Activated T-cell treated with anti-CD3 and anti-CD28 coated beads, Interleukin-2, amount 50 U/mL, for 1 hour (primary cell): ENCODE measurements around the gene SUSD3.
A peak's percentile ranks its signal among the peaks of the same experiment; 100 is the strongest.

Experiments
- DNase-seq: peaks from one replicate; pipeline ENCODE4 v3.0.0-alpha.2; 2020

SUSD3 gene

DNA sequence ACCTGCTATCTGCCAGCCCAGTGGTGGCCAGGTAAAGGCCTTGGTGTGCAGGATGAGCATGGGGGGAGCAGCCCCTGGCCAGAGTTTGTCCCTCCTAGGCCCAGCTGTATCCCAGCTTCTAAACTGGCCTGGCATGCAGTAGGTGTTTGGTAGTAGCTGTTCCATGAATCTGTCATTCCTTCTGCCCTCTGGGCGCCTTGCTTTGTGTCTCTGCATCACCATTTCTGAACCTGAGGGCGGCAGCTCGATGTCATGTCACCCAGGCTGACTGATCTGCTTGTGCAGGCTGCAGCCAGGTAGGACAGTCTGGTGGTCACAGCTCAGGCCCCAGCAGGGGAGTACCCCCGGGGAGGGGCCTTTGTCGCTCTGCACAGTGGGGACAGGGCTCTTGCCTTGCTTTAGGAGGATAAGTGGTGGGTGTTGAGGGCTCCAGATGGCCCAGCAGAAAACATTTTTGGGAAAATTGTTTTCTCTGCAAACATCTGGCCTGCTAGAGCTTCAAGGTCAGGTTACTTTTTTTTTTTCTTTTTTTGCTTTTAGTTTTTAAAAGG is 4.6 kb upstream of the SUSD3 start:
- no peak for DNase-seq

DNA sequence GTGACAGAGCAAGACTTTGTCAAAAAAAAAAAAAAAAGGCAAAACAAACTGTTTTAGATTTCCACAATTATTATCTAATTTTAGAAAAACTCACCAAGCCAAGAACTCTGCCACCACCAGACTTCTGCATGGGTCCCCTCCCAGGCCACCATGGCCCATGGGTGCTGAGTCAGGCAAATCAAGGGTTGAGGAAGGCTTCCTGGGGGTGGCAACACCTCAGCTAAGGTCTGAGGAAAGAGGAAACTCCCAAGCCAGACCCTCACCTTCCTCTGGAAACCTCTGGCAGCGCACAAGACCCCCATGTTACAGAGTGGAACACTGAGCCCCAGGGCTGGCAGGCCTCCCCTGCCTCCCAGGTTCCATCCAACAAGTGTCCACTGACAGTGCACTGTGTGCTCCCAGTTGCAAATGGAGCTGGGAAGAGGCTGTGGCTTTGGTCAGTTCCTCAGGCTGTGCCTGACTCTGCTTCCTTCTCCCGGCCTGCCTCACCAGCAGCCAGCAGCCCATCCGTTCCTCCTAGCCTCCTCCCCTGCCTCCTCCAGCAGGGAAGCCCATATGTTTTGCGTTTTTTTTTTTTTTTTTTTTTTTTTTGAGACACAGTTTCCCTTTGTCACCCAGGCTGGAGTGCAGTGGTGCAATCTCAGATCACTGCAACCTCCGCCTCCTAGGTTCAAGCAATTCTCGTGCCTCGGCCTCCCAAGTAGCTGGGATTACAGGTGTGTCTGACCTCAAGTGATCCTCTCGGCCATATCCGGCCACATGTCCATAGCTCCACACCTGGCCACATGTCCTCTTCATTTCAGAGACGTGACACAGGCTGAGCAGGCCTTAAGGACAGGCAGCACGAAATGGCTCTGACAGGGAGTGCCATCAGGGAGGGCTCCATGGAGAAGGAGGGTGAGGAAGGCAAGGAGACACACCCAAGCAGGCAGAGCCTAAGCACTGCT is 3.5 kb upstream of the SUSD3 start:
- DNase-seq, result no peak

DNA sequence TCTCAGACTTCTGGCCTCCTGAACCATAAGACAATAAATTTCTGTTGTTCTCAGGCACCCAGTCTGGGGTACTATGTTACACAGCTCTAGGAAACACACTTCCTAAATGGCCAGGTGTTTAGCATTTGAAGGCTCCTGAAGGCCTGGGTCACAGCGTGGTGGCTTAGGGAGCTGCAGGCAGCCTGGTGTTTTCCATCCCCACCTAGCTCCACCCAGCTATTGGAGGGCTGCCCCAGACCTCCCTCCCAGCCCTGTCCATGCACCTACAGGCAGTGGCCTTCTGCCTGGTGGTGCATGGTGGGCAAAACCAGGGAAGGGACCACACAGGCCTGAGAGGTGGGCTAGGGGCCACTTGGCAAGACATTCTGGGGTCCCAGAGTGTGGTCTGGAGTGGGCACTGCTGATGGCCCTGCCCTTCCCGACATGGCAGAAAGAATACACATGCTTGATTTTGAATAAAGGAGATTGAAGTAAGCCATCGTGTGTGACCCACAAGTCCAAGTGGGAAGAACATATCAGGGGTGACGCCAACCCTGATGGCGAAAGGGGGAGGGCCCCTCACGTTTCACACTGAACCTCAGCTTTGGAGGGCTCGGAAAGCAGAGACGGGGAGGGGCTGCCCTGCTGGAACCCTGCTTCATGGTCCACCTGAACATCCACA is 1.3 kb upstream of the SUSD3 start:
- DNase-seq, result no peak

DNA sequence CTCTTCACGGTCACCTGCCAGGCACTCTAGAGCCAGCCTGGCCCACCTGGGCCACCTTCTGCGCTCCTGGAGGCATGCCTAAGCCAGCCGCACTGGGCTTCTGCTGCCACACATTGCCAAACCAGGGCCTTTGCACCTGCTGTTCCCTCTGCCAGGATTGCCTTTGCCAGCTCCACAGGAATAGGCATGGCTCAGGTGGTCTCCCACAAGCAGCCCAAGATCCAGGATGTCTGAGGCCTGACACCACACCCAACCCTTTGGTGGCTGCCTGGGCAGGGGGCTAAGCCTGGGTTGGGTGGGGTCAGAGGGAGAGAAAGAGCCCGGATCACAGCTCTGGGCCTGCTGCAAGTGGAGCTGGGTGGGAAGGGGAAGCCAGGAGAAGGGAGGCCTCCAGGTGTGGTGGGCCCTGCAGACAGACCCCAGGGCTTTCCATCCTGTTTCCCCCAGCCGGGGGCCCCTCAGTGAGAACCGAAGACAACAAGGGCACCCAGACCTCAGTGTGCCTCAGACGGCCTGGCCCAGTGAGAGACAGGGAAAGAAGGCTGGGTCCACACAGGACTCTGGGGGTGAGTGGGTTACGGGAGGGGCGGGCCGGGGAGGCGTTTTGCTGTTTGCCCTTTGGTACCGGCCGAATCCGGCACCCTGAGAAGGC is 672 bp upstream of the SUSD3 start:
- no peak for DNase-seq

DNA sequence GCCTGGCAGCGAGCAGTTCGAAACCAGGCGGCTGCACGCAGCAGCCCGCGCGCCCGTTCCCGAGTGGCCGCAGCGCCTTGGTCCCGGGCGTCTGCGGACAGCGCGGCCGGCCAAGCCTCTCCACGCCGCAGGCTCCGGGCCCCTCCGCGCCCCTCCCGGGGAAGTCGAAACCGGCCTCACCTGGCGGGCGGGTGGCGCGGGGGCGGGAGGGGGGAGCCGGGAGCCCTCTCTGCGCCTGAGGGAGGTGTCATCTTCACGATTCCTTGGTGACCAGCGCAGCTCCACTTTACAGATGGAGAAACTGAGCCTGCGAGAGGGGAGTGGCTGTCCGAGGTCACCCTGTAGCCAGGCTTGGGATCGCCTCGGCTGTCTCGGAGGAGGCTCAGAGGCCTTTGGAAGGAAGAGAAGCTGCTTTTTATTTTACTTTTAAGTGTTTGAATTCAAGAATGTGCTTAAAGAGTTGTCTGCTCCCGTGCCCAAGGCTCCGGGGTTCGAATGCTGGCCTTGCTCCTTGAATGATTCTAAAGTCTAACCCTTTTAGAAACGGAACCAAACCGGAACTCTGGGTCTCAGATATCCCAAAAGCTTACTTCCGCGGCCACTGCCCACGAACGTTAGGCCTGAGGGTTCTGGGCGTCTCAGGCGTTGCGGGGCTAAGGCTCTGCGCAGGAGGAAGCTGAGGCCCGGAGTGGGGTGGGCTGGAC is 662 bp downstream of the SUSD3 start:
- peak; percentile 56 for DNase-seq

DNA sequence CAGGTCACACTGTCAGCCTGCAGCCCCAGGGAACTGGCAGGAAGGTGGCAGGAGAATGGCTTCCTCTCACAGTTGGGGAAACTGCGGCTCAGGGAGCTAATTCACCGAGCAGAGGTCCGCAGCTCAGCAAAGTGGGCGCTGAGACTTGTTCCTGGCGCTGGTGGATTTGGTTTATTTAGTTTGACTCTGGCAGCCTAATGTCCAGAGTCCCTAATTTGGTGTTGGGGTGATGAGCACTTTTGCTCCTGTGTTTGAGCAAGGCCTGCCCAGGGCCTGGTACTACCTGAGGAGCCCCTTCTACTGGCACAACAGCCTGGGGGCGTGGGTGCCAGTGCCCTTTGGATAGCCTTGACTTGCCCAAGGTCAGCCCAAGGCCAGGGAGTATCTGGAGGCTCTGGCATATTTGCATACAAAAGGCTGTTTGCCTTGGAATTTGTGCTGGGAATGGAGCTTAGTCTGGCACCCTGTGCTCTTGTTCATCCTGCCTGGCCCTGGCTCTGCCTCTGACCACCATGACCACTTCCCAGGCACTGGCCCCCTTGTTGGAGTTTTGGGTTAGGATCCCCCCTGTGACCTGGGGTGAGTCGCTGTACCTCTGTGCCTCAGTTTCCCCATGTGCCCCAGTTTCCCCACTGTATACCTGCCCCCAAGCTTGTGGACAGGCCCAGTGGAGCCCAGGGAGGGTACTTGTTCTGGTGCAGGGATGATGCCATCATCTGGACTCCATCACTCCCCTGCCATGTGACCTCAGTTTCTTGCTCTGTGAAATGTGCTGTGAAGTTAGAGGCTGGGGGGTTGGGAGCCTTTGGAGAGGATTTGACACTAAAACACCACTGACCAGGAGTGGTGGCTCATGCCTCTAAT is 1.4 kb downstream of the SUSD3 start:
- no peak for DNase-seq

DNA sequence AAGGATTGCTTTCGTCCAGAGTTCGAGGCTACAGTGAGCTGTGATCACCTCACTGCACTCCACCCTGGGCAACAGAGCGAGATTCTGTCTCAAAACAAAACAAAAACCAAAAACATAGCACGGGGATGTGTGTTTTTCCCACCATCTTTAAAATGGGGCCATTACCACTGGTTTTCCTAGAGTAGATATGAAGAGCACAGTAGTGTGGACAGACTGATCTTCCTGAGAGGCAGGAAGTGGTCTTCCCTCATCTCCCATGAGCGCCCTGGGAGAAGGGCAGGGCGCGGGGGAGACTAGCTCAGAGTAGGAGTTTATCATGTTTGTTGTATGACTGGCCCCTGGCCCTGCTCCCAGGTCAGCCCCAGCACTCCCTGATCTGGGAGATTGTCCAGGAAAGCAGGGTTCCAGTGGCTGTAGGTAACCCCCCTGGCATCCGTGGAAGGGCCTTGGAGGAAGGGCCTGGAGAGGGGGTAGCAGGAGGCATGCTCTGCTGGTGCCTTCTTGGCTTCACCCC is 2.3 kb downstream of the SUSD3 start:
- no peak for DNase-seq

DNA sequence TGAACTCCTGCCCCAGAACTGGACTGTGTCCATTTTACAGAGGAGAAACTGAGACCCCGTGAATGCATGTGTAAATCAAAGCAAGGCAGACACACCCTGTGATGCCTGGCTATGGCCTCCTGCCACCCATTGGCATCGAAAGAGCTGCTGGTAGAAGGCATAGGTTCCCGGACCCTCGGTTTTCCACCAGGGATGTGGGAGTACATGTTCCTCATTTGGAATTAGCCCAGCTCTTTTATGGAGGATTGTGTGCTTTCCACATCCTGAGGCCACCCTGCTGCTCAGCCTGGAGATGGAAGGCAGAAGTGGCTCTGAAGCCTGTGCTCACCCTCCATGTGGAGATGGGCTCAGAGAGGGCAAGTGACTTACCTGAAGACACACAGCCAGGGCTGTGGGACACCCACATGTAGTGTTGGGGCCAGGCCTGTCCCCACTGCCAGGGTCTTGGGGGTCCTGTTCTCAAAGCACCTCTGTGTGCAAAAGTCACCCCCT is 2.8 kb downstream of the SUSD3 start:
- no peak for DNase-seq

DNA sequence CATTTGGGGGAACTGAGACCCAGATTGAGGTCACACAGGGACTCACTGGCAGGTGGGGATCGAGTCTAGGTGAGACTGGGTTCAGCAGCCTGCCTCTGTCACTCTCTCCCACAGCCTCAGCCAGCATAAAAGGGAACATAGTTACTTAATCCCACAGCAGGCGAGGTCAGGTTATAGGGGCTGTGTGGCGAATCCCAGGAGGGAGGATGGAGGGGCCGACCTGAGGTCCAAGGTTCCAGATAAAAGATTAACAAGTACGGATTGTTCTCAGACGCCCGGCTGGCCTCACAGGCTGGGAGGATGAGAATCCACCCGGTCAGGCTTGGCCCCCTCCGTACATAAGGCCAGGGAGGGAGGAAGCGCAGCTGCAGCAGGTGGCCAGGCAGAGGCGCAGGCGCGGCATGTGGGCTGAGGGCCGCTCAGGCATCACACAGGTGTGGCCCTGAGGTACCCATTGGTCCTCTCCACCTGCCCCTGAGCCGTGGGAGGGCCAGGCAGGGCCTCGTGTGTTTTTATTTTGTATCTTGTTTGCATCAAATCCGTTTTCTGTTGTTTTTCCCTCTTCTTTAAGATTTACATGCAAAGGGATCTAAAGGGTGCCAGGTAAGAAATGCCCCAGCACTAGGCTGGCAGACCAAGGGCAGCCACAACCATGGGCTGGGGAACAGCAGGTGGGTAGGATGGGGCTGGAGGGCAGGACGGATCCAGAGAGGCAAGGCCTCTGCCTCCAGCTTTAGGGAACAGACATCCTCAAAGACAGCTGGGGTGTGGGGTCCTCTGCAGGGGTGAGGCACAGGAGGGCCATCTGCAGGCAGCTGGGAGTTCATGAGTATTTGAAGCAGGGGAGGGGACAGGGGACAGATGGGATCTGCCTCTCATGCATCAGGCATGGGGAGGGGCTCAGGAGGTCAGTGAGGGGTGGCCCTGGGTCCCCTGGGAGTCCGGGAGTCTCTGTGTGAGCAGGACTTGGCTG is 3.6 kb downstream of the SUSD3 start:
- DNase-seq, result no peak

DNA sequence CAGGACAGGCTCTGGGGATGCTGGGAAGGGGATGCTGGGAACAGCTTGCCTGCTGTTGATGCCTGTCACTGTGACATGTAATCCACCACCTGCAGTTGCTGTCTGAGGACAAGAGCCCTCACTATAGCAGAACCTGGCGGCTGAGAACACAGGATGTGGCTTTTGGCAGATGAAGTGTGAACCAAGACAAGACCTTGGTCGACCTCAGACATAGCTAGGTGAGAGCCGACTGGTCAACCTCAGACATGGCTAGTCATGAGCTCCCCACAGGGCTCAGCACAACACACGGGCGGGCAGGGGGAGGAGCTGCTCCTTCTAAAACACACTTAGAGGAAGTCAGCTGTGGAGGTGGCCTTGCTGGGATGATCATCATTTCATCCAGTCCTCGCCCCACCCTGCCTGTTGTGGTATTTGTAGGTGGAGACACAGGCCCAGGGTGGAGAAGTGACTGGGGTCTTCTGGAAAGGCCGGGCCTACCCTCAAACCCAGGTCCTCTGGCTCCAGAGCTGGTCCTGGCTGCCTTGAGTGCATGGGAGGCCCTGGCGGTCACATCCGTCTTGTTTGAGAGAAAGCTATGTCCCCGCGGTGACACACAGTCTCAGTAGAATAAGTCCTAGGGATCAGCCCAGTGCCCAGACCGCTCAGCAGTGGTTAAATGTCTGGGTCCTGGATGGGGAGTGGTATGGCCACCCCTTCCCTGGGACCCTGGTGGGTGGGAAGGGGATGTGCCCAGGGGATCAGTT is 6.1 kb downstream of the SUSD3 start:
- peak; percentile 81 for DNase-seq

DNA sequence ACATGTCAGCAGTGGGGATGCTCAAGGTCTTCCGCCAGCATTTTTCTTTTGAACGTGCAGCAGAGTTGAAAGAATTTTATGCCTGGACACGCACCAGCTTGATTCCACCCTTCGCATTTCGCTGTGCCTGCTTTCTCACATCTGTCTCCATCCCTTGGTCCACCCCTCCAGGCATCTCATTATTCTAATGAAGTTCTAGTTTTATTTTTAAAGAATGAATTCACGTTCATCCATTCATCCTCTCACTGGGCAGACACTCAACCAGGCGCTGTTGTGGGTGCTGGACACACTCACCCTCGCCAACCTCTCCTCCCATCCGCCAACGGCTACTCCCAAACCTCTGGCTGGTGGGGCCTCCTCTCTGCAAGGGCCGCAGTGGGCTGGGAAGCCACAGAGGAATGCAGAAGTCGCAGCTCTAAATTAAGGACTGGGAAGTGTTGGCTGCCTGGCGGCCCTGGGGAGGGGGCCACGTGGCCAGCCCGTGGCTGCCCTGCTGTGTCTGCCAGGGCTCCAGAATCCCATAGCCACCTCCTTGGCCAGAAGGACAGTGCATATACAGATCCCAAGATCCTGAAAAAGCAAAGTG is 6.7 kb downstream of the SUSD3 start:
- no peak for DNase-seq

DNA sequence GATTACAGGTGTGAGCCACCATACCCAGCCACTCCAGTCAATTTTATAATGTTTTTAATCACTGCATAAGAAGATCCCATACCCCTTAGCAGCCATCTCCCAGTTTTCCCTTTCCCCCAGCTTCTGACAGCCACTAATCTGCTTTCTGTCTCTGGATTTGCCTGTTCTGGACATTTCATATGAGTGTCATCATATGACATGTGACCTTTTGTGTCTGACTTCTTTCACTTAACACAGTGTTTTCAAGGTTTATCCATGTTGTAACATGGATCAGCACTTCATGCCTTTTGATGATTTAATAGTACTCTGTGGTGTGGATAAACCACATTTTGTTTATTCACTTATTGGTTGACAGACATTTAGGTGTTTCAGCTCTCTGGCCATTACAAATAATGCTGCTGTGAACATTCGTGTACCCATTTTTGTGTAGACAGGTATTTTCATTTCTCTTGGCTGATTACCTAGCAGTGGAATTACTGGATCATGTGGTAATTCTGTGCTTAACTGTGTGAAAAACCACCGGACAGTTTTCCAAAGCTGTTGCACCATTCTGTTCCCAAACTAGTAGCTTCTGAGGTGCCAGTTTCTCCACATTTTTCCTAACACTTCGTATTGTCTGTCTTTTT is 8.6 kb downstream of the SUSD3 start:
- no peak for DNase-seq

DNA sequence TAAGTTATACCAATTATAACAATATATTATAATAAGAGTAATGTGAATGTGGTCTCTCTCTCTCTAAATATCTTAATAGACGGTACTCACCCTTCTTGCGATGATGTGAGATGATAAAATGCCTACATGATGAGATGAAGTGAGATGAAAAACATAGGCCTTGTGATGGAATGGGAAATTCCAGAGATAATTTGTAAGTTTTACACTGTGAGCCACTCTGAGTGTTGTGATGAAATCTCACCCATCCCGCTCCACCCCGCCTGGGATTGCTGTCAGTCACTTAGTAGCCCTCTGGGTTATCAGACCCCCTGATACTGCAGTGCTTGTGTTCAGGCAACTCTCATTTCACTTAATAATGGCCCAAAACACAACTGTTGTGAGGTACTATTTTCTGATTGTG is 10.5 kb downstream of the SUSD3 start:
- DNase-seq, result no peak

DNA sequence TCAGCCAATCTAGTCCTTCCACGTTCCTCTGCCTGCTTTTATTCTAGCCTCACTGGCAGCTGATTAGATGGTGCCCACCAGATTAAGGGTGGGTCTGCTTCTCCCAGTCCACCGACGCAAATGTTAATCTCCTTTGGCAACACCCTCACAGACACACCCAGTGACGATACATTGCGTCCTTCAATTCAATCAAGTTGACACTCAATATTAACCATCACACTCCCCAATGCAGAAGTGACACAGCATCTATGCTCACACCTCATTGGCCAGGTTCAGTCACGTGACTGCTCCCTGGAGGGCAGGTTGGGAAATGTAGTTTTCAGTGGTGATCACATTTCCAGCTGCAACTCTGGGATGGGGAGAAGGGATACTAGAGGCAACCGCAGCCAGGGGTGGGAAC is 13.0 kb downstream of the SUSD3 start:
- DNase-seq, result no peak

DNA sequence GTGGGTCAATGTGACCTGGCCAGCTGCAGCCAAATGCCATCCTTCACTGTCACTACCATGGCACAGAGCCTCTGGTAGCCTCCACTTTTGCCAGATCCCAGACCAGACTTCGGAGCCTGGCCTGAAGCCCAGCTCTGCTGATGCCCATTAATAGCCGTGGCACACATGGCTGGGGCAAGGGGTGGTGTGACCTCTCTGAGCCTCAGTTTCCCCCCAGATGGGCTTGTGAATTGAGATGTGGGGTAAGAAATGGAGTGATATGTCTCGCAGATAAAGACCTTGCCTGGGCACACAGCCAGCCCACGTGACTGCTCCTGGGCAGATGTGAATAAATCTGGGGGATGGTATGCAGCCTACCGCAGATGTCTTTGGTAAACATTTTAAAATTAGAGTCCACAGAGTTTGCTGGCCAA is 13.9 kb downstream of the SUSD3 start:
- peak; percentile 57 for DNase-seq

DNA sequence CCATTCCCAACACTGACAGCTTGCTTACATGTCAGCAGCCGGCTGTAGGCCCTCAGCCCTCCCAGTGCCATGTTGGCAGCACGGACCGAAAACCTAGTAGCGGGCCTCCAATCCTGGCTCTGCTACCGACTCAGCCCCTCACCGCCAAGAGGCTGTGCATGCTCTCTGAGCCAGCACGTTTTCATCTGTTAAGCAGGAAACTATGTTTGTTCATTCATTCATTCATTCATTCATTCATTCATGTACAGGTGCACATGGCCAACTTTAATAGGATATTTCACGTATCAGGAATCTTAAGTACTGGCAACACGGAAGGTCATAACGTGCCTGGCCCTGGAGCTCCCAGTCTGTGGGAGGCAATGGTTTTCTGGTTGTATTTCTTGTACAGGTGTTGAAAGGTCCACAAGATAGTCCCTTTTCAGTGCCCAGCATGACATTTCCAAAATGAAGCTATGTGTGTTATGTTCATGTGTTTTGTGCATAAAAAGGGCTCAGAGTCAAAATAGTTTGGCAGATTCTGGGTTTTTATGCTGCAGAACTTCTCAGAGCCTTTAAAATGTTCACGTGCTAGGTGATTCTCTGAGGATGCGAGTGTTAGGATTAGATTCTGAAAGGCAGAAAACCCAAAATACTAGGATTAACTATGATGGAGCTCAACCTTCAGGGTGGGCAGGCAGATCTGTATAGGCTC is 17.7 kb downstream of the SUSD3 start:
- DNase-seq, result no peak

DNA sequence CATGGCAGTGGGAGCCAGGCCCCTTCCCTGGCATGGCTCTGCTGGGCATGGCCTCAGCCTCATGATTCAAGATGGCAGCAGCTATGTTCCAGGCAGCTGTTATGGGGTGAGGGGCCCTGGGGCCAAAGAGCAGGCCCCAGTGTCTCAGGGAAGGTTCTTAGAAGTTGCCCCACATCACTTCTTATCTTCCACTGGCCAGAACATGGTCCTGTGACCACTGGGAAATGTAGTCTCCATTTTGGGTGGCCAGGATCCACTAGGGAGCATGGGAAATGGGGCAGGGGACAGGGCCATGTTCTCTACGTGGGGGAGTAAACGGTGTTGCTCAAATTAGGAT is 18.3 kb downstream of the SUSD3 start:
- no peak for DNase-seq

DNA sequence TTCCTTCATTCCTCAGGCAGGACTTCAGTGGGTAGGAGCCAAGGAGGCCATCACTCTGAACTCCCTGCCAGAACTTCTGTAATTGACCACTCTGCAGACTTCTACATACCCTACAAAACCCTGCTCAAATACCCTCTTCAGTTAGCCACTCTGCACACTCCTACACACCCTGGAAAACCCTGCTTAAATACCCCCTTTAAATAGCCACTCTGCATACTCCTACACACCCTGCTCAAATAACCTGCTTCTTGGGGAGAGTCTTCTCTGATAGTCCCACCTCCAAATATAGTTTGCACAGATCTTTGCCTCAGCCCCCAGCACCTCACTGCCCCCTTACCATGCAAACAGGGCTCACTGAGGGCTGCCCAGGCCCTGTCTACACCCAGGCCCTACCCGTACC is 18.9 kb downstream of the SUSD3 start:
- DNase-seq, result no peak
